ENCODE data around the gene R3HDM4. TPM values are rescaled to one million over a fixed set of nuclear protein-coding genes. Genes with fewer than 3 reads are reported as not detected.
A peak's percentile ranks its signal among the peaks of the same experiment; 100 is the strongest.

R3HDM4 gene
- total and polyA plus RNA-seq, 9 of the 15 experiments (the other 6 are each of a cell fraction or from before 2014, with no cell fraction given): 3.2 to 154 (median 59.0) TPM

- TF ChIP-seq TEAD1 (CRISPR knock-in tag; IDR thresholded peaks at IDR 0.05) (peak in 1 of 2 experiments; percentile 26; a peak in 1 of 4 replicates), ATF7 (IDR thresholded peaks at IDR 0.05) (0 out of 2 replicates have a peak, but pooled peaks have one; percentile 22), TRIM24 (IDR thresholded peaks at IDR 0.05) (no peak), POLR2G (IDR thresholded peaks at IDR 0.05; ENCODE audit: low read depth, low read length) (peak; percentile 77), DEAF1 (CRISPR knock-in tag; IDR thresholded peaks at IDR 0.05) (no peak), OTX1 (CRISPR knock-in tag; IDR thresholded peaks at IDR 0.05) (peak; percentile 33; the same call in 1 of the 2 replicates), PRPF4 (IDR thresholded peaks at IDR 0.05; ENCODE audit: insufficient read depth, low read depth, low read length, poor library complexity, severe bottlenecking) (peak; percentile 39), CBX1 (IDR thresholded peaks at IDR 0.05; ENCODE audit: low read depth) (peak; percentile 80), RAD51 (IDR thresholded peaks at IDR 0.05; ENCODE audit: borderline replicate concordance, low read depth) (peak; percentile 77), SAP30 (IDR thresholded peaks at IDR 0.05; ENCODE audit: borderline replicate concordance, insufficient read depth, low read depth, low read length, poor library complexity, severe bottlenecking) (peak; percentile 61), PHF8 (IDR thresholded peaks at IDR 0.05; ENCODE audit: borderline replicate concordance, low read length) (peak; percentile 16; the same call in 1 of the 2 replicates), NFATC3 (IDR thresholded peaks at IDR 0.05) (no peak), USF2 (CRISPR knock-in tag; IDR thresholded peaks at IDR 0.05) (peak; percentile 54), ZBTB9 (CRISPR knock-in tag; IDR thresholded peaks at IDR 0.05) (peak; percentile 40; the same call in 1 of the 2 replicates), TAL1 (IDR thresholded peaks at IDR 0.05) (no peak; the same call in 1 of the 2 replicates), RBFOX2 (IDR thresholded peaks at IDR 0.05; ENCODE audit: low read depth, low read length) (peak; percentile 71), ID3 (CRISPR knock-in tag; IDR thresholded peaks at IDR 0.05) (no peak), ID3 (tag; IDR thresholded peaks at IDR 0.05) (no peak), ZNF639 (CRISPR knock-in tag; conservative IDR thresholded peaks at IDR 0.05 in 1 of 2, IDR thresholded peaks at IDR 0.05 in 1 of 2) (peak in 1 of 2 experiments; percentile 56; a peak in 1 of 4 replicates)
Observed at GRCh38 chr19:862581-863314, 50.3 kb downstream of the R3HDM4 start (continued).

All from K562 (cell line).